ENCODE data around the gene FAM200B. TPM values are rescaled to one million over a fixed set of nuclear protein-coding genes. Genes with fewer than 3 reads are reported as not detected.
"Not testable (repeated sequence)": the region's sequence is repeated elsewhere in the genome, so short reads cannot be mapped to it uniquely, and the experiment has no call there.

Gene FAM200B
- total RNA-seq, 2 donors from 2014 or later = 27.8 to 35.2 TPM

DNA sequence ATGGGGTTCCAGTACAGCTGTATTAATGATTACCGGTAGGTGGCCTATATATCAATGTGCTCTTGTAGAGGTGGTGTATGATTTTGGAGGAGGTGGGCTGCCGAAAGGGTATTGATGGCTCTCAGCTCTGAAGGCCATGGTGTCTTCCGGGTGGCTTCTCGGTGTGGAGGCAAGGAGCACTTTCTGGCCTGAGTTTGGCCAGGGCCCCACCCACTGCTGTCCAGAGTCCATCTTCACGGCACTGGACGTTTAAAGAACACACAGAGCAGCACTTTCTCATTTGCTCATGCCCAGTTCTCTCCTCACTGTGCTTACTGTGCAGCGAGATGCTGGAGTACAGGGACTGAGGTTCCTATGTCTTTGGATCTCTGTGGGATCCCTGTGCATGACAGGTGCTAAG is 37.3 kb downstream of the FAM200B start:
- Histone ChIP-seq H3K4me1 (ENCODE audit: control insufficient read depth in 1 of 2, low read depth in 2 of 2) (peaks cover 4 to 16% of the 10 kb centered on the region in 2 donors), H3K27me3 (replicated peaks; ENCODE audit: insufficient read depth) (no peaks in the 10 kb centered on the region), H3K9me3 (no peaks in the 10 kb centered on the region), H3K36me3 (no peaks in the 10 kb centered on the region), H3K27ac (no peak overlapping the region), H3K4me3 (no peak overlapping the region)
- ATAC-seq (ENCODE audit: insufficient number of reproducible peaks, low FRiP score, low read depth) (no peak), DNase-seq (ENCODE audit: low spot score) (no peak)
- TF ChIP-seq, protein P1, sequence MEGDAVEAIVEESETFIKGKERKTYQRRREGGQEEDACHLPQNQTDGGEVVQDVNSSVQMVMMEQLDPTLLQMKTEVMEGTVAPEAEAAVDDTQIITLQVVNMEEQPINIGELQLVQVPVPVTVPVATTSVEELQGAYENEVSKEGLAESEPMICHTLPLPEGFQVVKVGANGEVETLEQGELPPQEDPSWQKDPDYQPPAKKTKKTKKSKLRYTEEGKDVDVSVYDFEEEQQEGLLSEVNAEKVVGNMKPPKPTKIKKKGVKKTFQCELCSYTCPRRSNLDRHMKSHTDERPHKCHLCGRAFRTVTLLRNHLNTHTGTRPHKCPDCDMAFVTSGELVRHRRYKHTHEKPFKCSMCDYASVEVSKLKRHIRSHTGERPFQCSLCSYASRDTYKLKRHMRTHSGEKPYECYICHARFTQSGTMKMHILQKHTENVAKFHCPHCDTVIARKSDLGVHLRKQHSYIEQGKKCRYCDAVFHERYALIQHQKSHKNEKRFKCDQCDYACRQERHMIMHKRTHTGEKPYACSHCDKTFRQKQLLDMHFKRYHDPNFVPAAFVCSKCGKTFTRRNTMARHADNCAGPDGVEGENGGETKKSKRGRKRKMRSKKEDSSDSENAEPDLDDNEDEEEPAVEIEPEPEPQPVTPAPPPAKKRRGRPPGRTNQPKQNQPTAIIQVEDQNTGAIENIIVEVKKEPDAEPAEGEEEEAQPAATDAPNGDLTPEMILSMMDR (IDR thresholded peaks at IDR 0.05) = no peak

- ATAC-seq (ENCODE audit: insufficient number of reproducible peaks, low FRiP score, low read depth) (no peak), DNase-seq (ENCODE audit: low spot score) (no peak)
- H3K9me3 ChIP-seq = no peaks in the 10 kb centered on the region
- no peaks in the 10 kb centered on the region for H3K36me3 ChIP-seq
- no peak overlapping the region for H3K4me3 ChIP-seq
- peaks cover 4 to 16% of the 10 kb centered on the region in 2 donors for H3K4me1 ChIP-seq (ENCODE audit: control insufficient read depth in 1 of 2, low read depth in 2 of 2)
- no peaks in the 10 kb centered on the region for H3K27me3 ChIP-seq (replicated peaks; ENCODE audit: insufficient read depth)
- TF ChIP-seq, protein P1 (IDR thresholded peaks at IDR 0.05) = no peak
- no peak overlapping the region for H3K27ac ChIP-seq
Measured at GRCh38 chr4:15719506-15719905, 37.9 kb downstream of the FAM200B start.

- Histone ChIP-seq H3K4me3 (no peak overlapping the region), H3K36me3 (no peaks in the 10 kb centered on the region)
- no peak for ATAC-seq (ENCODE audit: insufficient number of reproducible peaks, low FRiP score, low read depth)
Measured at GRCh38 chr4:15720851-15721250, 39.2 kb downstream of the FAM200B start.

GRCh38 chr4:15725608-15726007 is 44.0 kb downstream of the FAM200B start:
- DNase-seq (ENCODE audit: low spot score) (no peak), ATAC-seq (ENCODE audit: insufficient number of reproducible peaks, low FRiP score, low read depth) (no peak)
- H3K27me3 ChIP-seq (replicated peaks; ENCODE audit: insufficient read depth) = no peaks in the 10 kb centered on the region
- TF ChIP-seq, protein P1 (IDR thresholded peaks at IDR 0.05) = no peak
- no peak overlapping the region for H3K27ac ChIP-seq
- H3K36me3 ChIP-seq = no peaks in the 10 kb centered on the region
- no peaks in the 10 kb centered on the region for H3K4me1 ChIP-seq (ENCODE audit: control insufficient read depth in 1 of 2, low read depth in 2 of 2)
- no peak overlapping the region for H3K4me3 ChIP-seq
- no peaks in the 10 kb centered on the region for H3K9me3 ChIP-seq

More at GRCh38 chr4:15720851-15721250, 39.2 kb downstream of the FAM200B start:
- TF ChIP-seq, protein P1 (IDR thresholded peaks at IDR 0.05) = no peak
- Histone ChIP-seq H3K27ac (no peak overlapping the region), H3K27me3 (replicated peaks; ENCODE audit: insufficient read depth) (no peaks in the 10 kb centered on the region), H3K9me3 (no peaks in the 10 kb centered on the region), H3K4me1 (ENCODE audit: control insufficient read depth in 1 of 2, low read depth in 2 of 2) (peaks cover 4 to 16% of the 10 kb centered on the region in 2 donors)
- no peak for DNase-seq (ENCODE audit: low spot score)

- DNase-seq (ENCODE audit: low spot score) = no peak
- no peaks in the 10 kb centered on the region for H3K4me1 ChIP-seq (ENCODE audit: control insufficient read depth in 1 of 2, low read depth in 2 of 2)
- H3K27me3 ChIP-seq (replicated peaks; ENCODE audit: insufficient read depth) = no peaks in the 10 kb centered on the region
- no peak overlapping the region for H3K4me3 ChIP-seq
- no peaks in the 10 kb centered on the region for H3K36me3 ChIP-seq
- H3K27ac ChIP-seq = no peak overlapping the region
- ATAC-seq (ENCODE audit: insufficient number of reproducible peaks, low FRiP score, low read depth) = peak; percentile 59
- TF ChIP-seq, protein P1 (IDR thresholded peaks at IDR 0.05) = peak; percentile 84
- no peaks in the 10 kb centered on the region for H3K9me3 ChIP-seq
Measured at GRCh38 chr4:15729910-15730533, 48.4 kb downstream of the FAM200B start.

GRCh38 chr4:15733061-15733460 is 51.4 kb downstream of the FAM200B start:
- not testable (repeated sequence) for ATAC-seq (ENCODE audit: insufficient number of reproducible peaks, low FRiP score, low read depth); H3K27ac ChIP-seq; H3K36me3 ChIP-seq; DNase-seq (ENCODE audit: low spot score); H3K27me3 ChIP-seq (replicated peaks; ENCODE audit: insufficient read depth); H3K4me1 ChIP-seq (ENCODE audit: control insufficient read depth in 1 of 2, low read depth in 2 of 2); H3K9me3 ChIP-seq; H3K4me3 ChIP-seq

All from thoracic aorta (tissue), 2 donors.